OCI-LY7 (cell line): Measurements from ENCODE around the gene FITM1. TPM values are rescaled to one million over a fixed set of nuclear protein-coding genes. Genes with fewer than 3 reads are reported as not detected.
A peak's percentile ranks its signal among the peaks of the same experiment; 100 is the strongest.

Experiments
- BruUV-seq: library from RNA; stranded (reverse); fragments of 400-500 nt; replicated peaks from 2 replicates; lab custom pipeline; 2021; lab: Mats Ljungman, UMichigan
- CTCF ChIA-PET: fragments of 300-600 bp; sonication (Branson Sonifier 250); formaldehyde crosslinking; loops from one replicate; lab custom pipeline; 2022; ENCODE audit warnings: antibody characterized with exemption; ENCODE audit not compliant: unreplicated experiment; lab: Charles Lee
- POLR2A ChIA-PET: fragments of 300-600 bp; sonication (Branson Sonifier 250); formaldehyde crosslinking; loops from one replicate; lab custom pipeline; 2022; ENCODE audit warnings: antibody characterized with exemption; lab: Charles Lee
- DNase-seq: peaks from one replicate; pipeline ENCODE4 v3.0.0-alpha.2; 2015; ENCODE audit warnings: low spot score
- H2AFZ ChIP-seq: fragments of 200-600 bp; sonication (generic), shearing (Covaris generic); 2 replicates; pipeline ENCODE4 v1.6.1; 2014; ENCODE audit warnings: mild to moderate bottlenecking, antibody characterized with exemption, low read length, moderate library complexity
- H3K27ac ChIP-seq: fragments of 200-600 bp; sonication (generic); 2 replicates; pipeline ENCODE4 v1.5.1; 2014; ENCODE audit warnings: mixed run types, low read depth, mild to moderate bottlenecking, moderate library complexity, low read length, inconsistent platforms; ENCODE audit not compliant: poor library complexity, severe bottlenecking
- H3K36me3 ChIP-seq: fragments of 200-600 bp; sonication (generic); 2 replicates; pipeline ENCODE4 v1.6.1; 2014; ENCODE audit warnings: mild to moderate bottlenecking, antibody characterized with exemption, low read length, moderate library complexity, mixed read lengths; ENCODE audit not compliant: insufficient read depth
- H3K4me1 ChIP-seq: fragments of 200-600 bp; sonication (generic); 2 replicates; pipeline ENCODE4 v1.5.1; 2014; ENCODE audit warnings: mild to moderate bottlenecking, low read length; ENCODE audit not compliant: insufficient read depth, poor library complexity, severe bottlenecking
- H3K4me2 ChIP-seq: fragments of 200-600 bp; sonication (generic); 2 replicates; pipeline ENCODE4 v1.6.1; 2014; ENCODE audit warnings: mild to moderate bottlenecking, low read length
- H3K4me3 ChIP-seq: fragments of 200-600 bp; sonication (generic); 2 replicates; pipeline ENCODE4 v1.5.1; 2014; ENCODE audit warnings: mild to moderate bottlenecking, low read depth, low read length; ENCODE audit not compliant: poor library complexity, severe bottlenecking
- H3K79me2 ChIP-seq: fragments of 200-600 bp; sonication (generic); 2 replicates; pipeline ENCODE4 v1.6.1; 2016; ENCODE audit warnings: low read depth, mild to moderate bottlenecking, low read length, moderate library complexity, mixed read lengths; ENCODE audit not compliant: insufficient read depth
- H3K9me2 ChIP-seq: fragments of 200-600 bp; sonication (generic); 2 replicates; pipeline ENCODE4 v1.6.1; 2016; ENCODE audit warnings: mild to moderate bottlenecking, low read length, mixed read lengths; ENCODE audit not compliant: insufficient read depth
- H3K9me3 ChIP-seq: fragments of 200-600 bp; sonication (generic); 2 replicates; pipeline ENCODE4 v1.6.1; 2014; ENCODE audit warnings: mild to moderate bottlenecking, mixed run types, low read length, mixed read lengths
- H4K20me1 ChIP-seq: fragments of 200-600 bp; sonication (generic); 2 replicates; pipeline ENCODE4 v1.6.1; 2014; ENCODE audit warnings: mild to moderate bottlenecking, antibody characterized with exemption, low read length, moderate library complexity, mixed read lengths; ENCODE audit not compliant: insufficient read depth
- CTCF ChIP-seq: fragments of 200-600 bp; sonication (generic); conservative IDR thresholded peaks from 2 replicates; pipeline ENCODE4 v1.5.1; 2014; ENCODE audit warnings: mild to moderate bottlenecking, antibody characterized with exemption, low read length, moderate library complexity, mixed read lengths
- EZH2phosphoT487 ChIP-seq: fragments of 200-600 bp; sonication (generic); IDR thresholded peaks from 2 replicates; pipeline ENCODE4 v1.6.1; 2018; ENCODE audit warnings: low read depth, borderline replicate concordance, mild to moderate bottlenecking, mixed run types, antibody characterized with exemption, low read length, moderate library complexity, mixed read lengths
- intact Hi-C: fragments of 100-400 bp; cut with micrococcal nuclease; formaldehyde crosslinking; loops from one replicate; pipeline ENCODE4 v1.10.0; 2022; ENCODE audit not compliant: unreplicated experiment
- total RNA-seq, 2 experiments: library from RNA; depleted of rRNA in 1 of 2; stranded (reverse); fragments of >200 nt in 1 of 2; shearing (Covaris generic) in 1 of 2; gene quantifications; 2 replicates each; pipeline ENCODE4 v1.2.3, GENCODE V29; 2014 to 2022

The FITM1 gene
- total RNA-seq, 2 experiments from 2014 or later: 0.28 to 0.97 TPM

DNA sequence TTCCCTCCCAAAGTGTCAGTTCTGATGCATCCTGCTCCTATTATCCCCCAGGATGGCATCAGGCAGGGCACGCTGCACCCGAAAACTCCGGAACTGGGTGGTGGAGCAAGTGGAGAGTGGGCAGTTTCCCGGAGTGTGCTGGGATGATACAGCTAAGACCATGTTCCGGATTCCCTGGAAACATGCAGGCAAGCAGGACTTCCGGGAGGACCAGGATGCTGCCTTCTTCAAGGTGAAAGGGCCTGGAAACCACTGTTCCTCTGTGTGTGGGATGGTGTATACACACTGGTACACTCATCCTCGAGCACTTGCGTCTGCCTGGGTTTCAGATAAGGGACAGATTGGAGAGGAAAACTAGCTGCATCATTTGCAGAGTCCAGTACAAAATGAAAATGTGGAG is 31.6 kb downstream of the FITM1 start:
- peak overlapping the region; percentile 70 for H3K4me3 ChIP-seq
- no peak for TF ChIP-seq EZH2phosphoT487
- TF ChIP-seq CTCF: no peak
- H3K27ac ChIP-seq: peak overlapping the region; percentile 68
- no peaks in the 10 kb centered on the region for H3K9me3 ChIP-seq
- H3K4me2 ChIP-seq: peak overlapping the region; percentile 83
- H4K20me1 ChIP-seq: no peaks in the 10 kb centered on the region
- DNase-seq: no peak
- ChIA-PET POLR2A (interaction anchor here (1.0 to 2.7 kb wide), 4 partner anchors 15 to 52 kb away, joined by 3 to 15 read pairs (median 4); partner anchors contain the start of genes PSME2 and RNF31), CTCF (interaction anchor here (1.6 to 2.1 kb wide), 2 partner anchors 54 to 68 kb away, joined by 4 to 8 read pairs; partner anchors contain the start of gene PCK2)
- no peaks in the 10 kb centered on the region for H3K9me2 ChIP-seq
- intact Hi-C loops: no loop called here
- H2AFZ ChIP-seq: no peak overlapping the region
- H3K4me1 ChIP-seq: peaks cover 16% of the 10 kb centered on the region
- H3K36me3 ChIP-seq: peaks cover 66% of the 10 kb centered on the region
- BruUV-seq: no TSS peak
- H3K79me2 ChIP-seq: peaks cover 7% of the 10 kb centered on the region; the same call in 1 of the 2 replicates

GRCh38 chr14:24164518-24164991 is 34.1 kb downstream of the FITM1 start:
- Histone ChIP-seq H2AFZ (no peak overlapping the region), H3K4me3 (no peak overlapping the region), H3K9me3 (no peaks in the 10 kb centered on the region), H3K4me2 (no peak overlapping the region), H4K20me1 (no peaks in the 10 kb centered on the region), H3K9me2 (no peaks in the 10 kb centered on the region), H3K27ac (no peak overlapping the region), H3K4me1 (peaks cover 16% of the 10 kb centered on the region), H3K79me2 (peaks cover 7% of the 10 kb centered on the region; the same call in 1 of the 2 replicates), H3K36me3 (peaks cover 49% of the 10 kb centered on the region)
- ChIA-PET CTCF (no interaction called here), POLR2A (no interaction called here)
- intact Hi-C loops: no loop called here
- BruUV-seq: no TSS peak
- TF ChIP-seq EZH2phosphoT487 (no peak), CTCF (no peak)
- no peak for DNase-seq

- POLR2A ChIA-PET: no interaction called here
- intact Hi-C loops: no loop called here
Measured at GRCh38 chr14:24165785-24166184, 35.3 kb downstream of the FITM1 start.

More at GRCh38 chr14:24165785-24166184, 35.3 kb downstream of the FITM1 start:
- H3K4me1 ChIP-seq: peaks cover 11% of the 10 kb centered on the region
- H3K9me2 ChIP-seq: no peaks in the 10 kb centered on the region
- H3K36me3 ChIP-seq: peaks cover 37% of the 10 kb centered on the region
- H3K9me3 ChIP-seq: no peaks in the 10 kb centered on the region
- H3K27ac ChIP-seq: no peak overlapping the region
- H3K4me3 ChIP-seq: no peak overlapping the region
- peaks cover 7% of the 10 kb centered on the region; the same call in 1 of the 2 replicates for H3K79me2 ChIP-seq
- CTCF ChIA-PET: no interaction called here
- no peak overlapping the region for H2AFZ ChIP-seq
- no TSS peak for BruUV-seq
- TF ChIP-seq CTCF (no peak), EZH2phosphoT487 (no peak)
- H4K20me1 ChIP-seq: no peaks in the 10 kb centered on the region
- DNase-seq: no peak
- no peak overlapping the region for H3K4me2 ChIP-seq
